GM19328 (cell line): ENCODE measurements around the gene MORC4.

Experiments
- ATAC-seq: cut with Tn5 transposase; IDR thresholded peaks from one replicate; pipeline ENCODE4 v1.9.1; 2021; ENCODE audit warnings: mild to moderate bottlenecking, moderate library complexity; ENCODE audit not compliant: unreplicated experiment

The MORC4 gene

GRCh38 chrX:106954041-106954440 lies 46.0 kb downstream of the MORC4 start:
- ATAC-seq, result no peak

GRCh38 chrX:106952988-106953387 lies 47.0 kb downstream of the MORC4 start:
- no peak for ATAC-seq

GRCh38 chrX:106952538-106952937 lies 47.5 kb downstream of the MORC4 start:
- ATAC-seq, result no peak

GRCh38 chrX:106952089-106952488 lies 47.9 kb downstream of the MORC4 start:
- no peak for ATAC-seq

GRCh38 chrX:106951230-106951629 lies 48.8 kb downstream of the MORC4 start:
- ATAC-seq, result no peak

GRCh38 chrX:106950381-106950780 lies 49.6 kb downstream of the MORC4 start:
- no peak for ATAC-seq

- no peak for ATAC-seq
These were observed 50.6 kb downstream of the MORC4 start for GRCh38 chrX:106949366-106949765.

- ATAC-seq, result no peak
These were observed 51.4 kb downstream of the MORC4 start for GRCh38 chrX:106948641-106949040.

- ATAC-seq, result no peak
These were observed 53.5 kb downstream of the MORC4 start for GRCh38 chrX:106946464-106946863.

GRCh38 chrX:106940068-106940467 lies 59.9 kb downstream of the MORC4 start:
- ATAC-seq, result no peak

GRCh38 chrX:106939566-106939965 lies 60.4 kb downstream of the MORC4 start:
- no peak for ATAC-seq

- no peak for ATAC-seq
These were observed 63.8 kb downstream of the MORC4 start for GRCh38 chrX:106936246-106936645.

- ATAC-seq, result no peak
These were observed 64.8 kb downstream of the MORC4 start for GRCh38 chrX:106935175-106935574.

- ATAC-seq, result no peak
These were observed 66.5 kb downstream of the MORC4 start for GRCh38 chrX:106933538-106933961.

- ATAC-seq, result no peak
These were observed 67.0 kb downstream of the MORC4 start for GRCh38 chrX:106932960-106933537.

- no peak for ATAC-seq
These were observed 67.5 kb downstream of the MORC4 start for GRCh38 chrX:106932492-106932923.

- ATAC-seq, result no peak
These were observed 68.1 kb downstream of the MORC4 start for GRCh38 chrX:106931831-106932491.

GRCh38 chrX:106928227-106928626 lies 71.8 kb downstream of the MORC4 start:
- no peak for ATAC-seq

- ATAC-seq, result no peak
These were observed 72.3 kb downstream of the MORC4 start for GRCh38 chrX:106927700-106928099.

GRCh38 chrX:106927023-106927422 lies 73.0 kb downstream of the MORC4 start:
- ATAC-seq, result no peak

GRCh38 chrX:106921637-106922036 lies 78.4 kb downstream of the MORC4 start:
- no peak for ATAC-seq

GRCh38 chrX:106919932-106920452 lies 80.0 kb downstream of the MORC4 start, which contains the start of gene CLDN2:
Gene CLDN2 (plus strand): TSS chrX:106920402. CDS start chrX:106928229, 7,827 bp downstream.
- ATAC-seq, result no peak
